HepG2 (cell line): Measurements from ENCODE around the gene PEX14. TPM values are rescaled to one million over a fixed set of nuclear protein-coding genes. Genes with fewer than 3 reads are reported as not detected.

ENCODE experiments used
- ATAC-seq: fragments of 200-7000 bp; cut with Tn5 transposase; 3 replicates; pipeline ENCODE4 v1.9.1; 2020; ENCODE audit warnings: mild to moderate bottlenecking, moderate library complexity
- BruUV-seq: library from RNA; stranded (reverse); fragments of 400-500 nt; replicated peaks from 2 replicates; lab custom pipeline; 2021; lab: Mats Ljungman, UMichigan
- CTCF ChIA-PET: fragments of 300-600 bp; formaldehyde crosslinking; extraction: SDS; loops from one replicate; lab custom pipeline; 2021; ENCODE audit warnings: low total read pairs, inconsistent platforms, low intra/inter-chr PET ratio; lab: Yijun Ruan, JAX
- POLR2A ChIA-PET: fragments of 350-600 bp; sonication (Branson Sonifier 250); formaldehyde crosslinking; loops from one replicate; lab custom pipeline; 2020; ENCODE audit warnings: antibody characterized with exemption, inconsistent platforms; lab: Yijun Ruan, JAX
- DNase-seq: peaks from one replicate; pipeline ENCODE4 v3.0.0-alpha.2; 2015; ENCODE audit warnings: low spot score
- FAIRE-seq: peaks from 3 replicates; lab custom pipeline; 2011; peaks lifted over from hg19 to GRCh38; lab: Jason Lieb, UNC
- H2AFZ ChIP-seq: one replicate; pipeline ENCODE4 v1.6.1; 2011; ENCODE audit warnings: low read length, inconsistent platforms
- H3K27ac ChIP-seq: fragments of 300-600 bp; 3 replicates; pipeline ENCODE4 v1.8.0; 2011; ENCODE audit warnings: mixed run types, mild to moderate bottlenecking, mixed read lengths, low read length, inconsistent platforms; ENCODE audit not compliant: insufficient read depth; ENCODE audit errors: extremely low read length
- H3K27me3 ChIP-seq, 2 experiments: fragments of 200-600 bp in 1 of 2; 2 replicates in 1 of 2; 3 replicates in 1 of 2; pipeline versions ENCODE4 v1.6.0 to v1.8.0; 2011; ENCODE audit warnings: low read length in 2 of 2, mild to moderate bottlenecking in 2 of 2, moderate library complexity in 2 of 2, inconsistent platforms in 1 of 2; ENCODE audit not compliant: insufficient read depth in 2 of 2, control insufficient read depth in 1 of 2
- H3K36me3 ChIP-seq, 2 experiments: fragments of 200-600 bp in 1 of 2; replicated peaks in 1 of 2; 2 replicates in 1 of 2; 3 replicates in 1 of 2; pipeline versions ENCODE4 v1.5.1 to v1.8.0; 2011; ENCODE audit warnings: low read length in 2 of 2, inconsistent platforms in 1 of 2; ENCODE audit not compliant: insufficient read depth in 2 of 2, control insufficient read depth in 1 of 2
- H3K4me1 ChIP-seq: 2 replicates; pipeline ENCODE4 v1.5.1; 2012; ENCODE audit warnings: low read length, inconsistent platforms; ENCODE audit not compliant: insufficient read depth
- H3K4me2 ChIP-seq: 2 replicates; pipeline ENCODE4 v1.6.0; 2011; ENCODE audit warnings: low read depth, low read length, inconsistent platforms
- H3K4me3 ChIP-seq, 3 experiments: fragments of 200-600 bp in 1 of 3; sonication (generic), shearing (Covaris generic) in 1 of 3; replicated peaks in 1 of 3; 2 replicates each; pipeline ENCODE4 v1.5.1; 2011 to 2016; ENCODE audit warnings: low read length in 3 of 3, inconsistent platforms in 2 of 3, low read depth in 2 of 3, mild to moderate bottlenecking in 2 of 3, control low read depth in 1 of 3, mixed read lengths in 1 of 3; ENCODE audit not compliant: insufficient read depth in 1 of 3
- H3K79me2 ChIP-seq: one replicate; pipeline ENCODE4 v1.6.1; 2011; ENCODE audit warnings: low read length, inconsistent platforms; ENCODE audit not compliant: insufficient read depth
- H3K9ac ChIP-seq: 2 replicates; pipeline ENCODE4 v1.6.0; 2011; ENCODE audit warnings: mild to moderate bottlenecking, low read depth, low read length, inconsistent platforms; ENCODE audit not compliant: insufficient read depth
- H3K9me3 ChIP-seq: 2 replicates; pipeline ENCODE4 v1.5.1; 2012; ENCODE audit warnings: mild to moderate bottlenecking, low read length
- H4K20me1 ChIP-seq: 2 replicates; pipeline ENCODE4 v1.6.0; 2011; ENCODE audit warnings: inconsistent platforms, mild to moderate bottlenecking, low read length, moderate library complexity; ENCODE audit not compliant: insufficient read depth
- FOXA1 ChIP-seq, 2 experiments: fragments of 450-650 bp in 1 of 2; sonication (generic) in 1 of 2; formaldehyde crosslinking in 1 of 2; IDR thresholded peaks; 2 replicates each; pipeline versions ENCODE4 v1.4.0 to v1.6.1; 2016 to 2020; ENCODE audit warnings: missing genetic modification reagents in 1 of 2
- ISX ChIP-seq: sonication (generic); formaldehyde crosslinking; conservative IDR thresholded peaks from 2 replicates; pipeline ENCODE4 v1.5.0; 2020; ENCODE audit warnings: missing genetic modification reagents
- RAD51 ChIP-seq: fragments of 450-650 bp; IDR thresholded peaks from 2 replicates; pipeline ENCODE4 v1.6.1; 2016; ENCODE audit warnings: borderline replicate concordance
- YEATS2 ChIP-seq: sonication (generic); formaldehyde crosslinking; IDR thresholded peaks from 2 replicates; pipeline ENCODE4 v1.4.0; 2020; ENCODE audit warnings: missing genetic modification reagents, borderline replicate concordance
- ZNF136 ChIP-seq: sonication (generic); formaldehyde crosslinking; IDR thresholded peaks from 2 replicates; pipeline ENCODE4 v1.8.1; 2022; ENCODE audit warnings: low read depth, mild to moderate bottlenecking, moderate library complexity, missing genetic modification reagents
- ZNF577 ChIP-seq: sonication (generic); formaldehyde crosslinking; IDR thresholded peaks from 2 replicates; pipeline ENCODE4 v1.4.0; 2020; ENCODE audit warnings: mild to moderate bottlenecking, low read depth, missing genetic modification reagents, borderline replicate concordance
- ZNF713 ChIP-seq: sonication (generic); formaldehyde crosslinking; IDR thresholded peaks from 2 replicates; pipeline ENCODE4 v1.4.0; 2020; ENCODE audit warnings: mild to moderate bottlenecking, missing genetic modification reagents
- WGBS: methylation state at CpG from one replicate; pipeline ENCODE4 v1.1.6; 2017; ENCODE audit warnings: low lambda C conversion rate; 5-methylcytosine and 5-hydroxymethylcytosine counted together
- in situ Hi-C: cut with HindIII; loops from 2 replicates; pipeline ENCODE4 v1.10.0; 2017; ENCODE audit warnings: low pct_unique_long_range_greater_than_20kb; ENCODE audit not compliant: extremely low pct_ligation_motif_present
- intact Hi-C: fragments of 100-400 bp; cut with micrococcal nuclease; formaldehyde crosslinking; loops from one replicate; pipeline ENCODE4 v1.10.0; 2022; ENCODE audit not compliant: unreplicated experiment
- polyA plus RNA-seq, 8 experiments: library from polyadenylated mRNA; depleted of rRNA in 3 of 8; stranded (reverse) in 7 of 8; unstranded in 1 of 8; fragments of >200 nt; fragmentation: Illumina TruSeq in 4 of 8; extraction: Trizol in 4 of 8; gene quantifications; 2 replicates each; pipeline versions ENCODE4 v1.2.1 to v1.2.3, GENCODE V29; 2011 to 2016; ENCODE audit warnings: low read depth in 4 of 8, missing spikeins in 1 of 8, mixed read lengths in 1 of 8; ENCODE audit not compliant: insufficient read depth in 1 of 8
- total RNA-seq, 5 experiments: library from RNA; depleted of rRNA; stranded (reverse); fragments of >200 nt; fragmentation: Illumina TruSeq; extraction: Trizol; gene quantifications; 2 replicates each; pipeline ENCODE4 v1.2.3, GENCODE V29; 2016; ENCODE audit warnings: low read depth in 1 of 5
- TF ChIP-seq, protein P1 (sequence below): sonication (generic); formaldehyde crosslinking; conservative IDR thresholded peaks from 2 replicates; pipeline ENCODE4 v1.4.0; 2020; ENCODE audit warnings: missing genetic modification reagents

The PEX14 gene
- total and polyA plus RNA-seq, 2 of the 13 experiments (the other 11 are each of a cell fraction or from before 2014, with no cell fraction given) = 6.5 to 9.9 TPM

DNA sequence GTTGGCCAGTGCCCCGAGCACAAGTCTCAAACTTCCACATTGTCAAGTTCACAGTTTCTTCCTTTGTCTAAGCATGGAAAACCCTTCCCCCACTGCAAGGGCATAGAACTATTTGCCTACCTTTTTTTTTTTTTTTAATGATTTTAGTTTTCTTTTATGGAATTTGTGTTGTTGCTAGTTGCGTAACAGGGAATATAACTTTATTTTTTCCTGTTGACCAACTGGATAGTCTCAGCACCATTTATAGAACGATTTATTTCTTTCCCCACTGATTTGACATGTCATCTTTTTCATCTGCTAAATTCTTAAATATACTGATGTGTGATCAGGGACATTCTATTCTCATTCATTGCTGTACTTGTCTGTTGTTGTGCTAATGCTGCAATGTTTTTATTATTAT is 83.0 kb downstream of the PEX14 start:
- FAIRE-seq = no peak

DNA sequence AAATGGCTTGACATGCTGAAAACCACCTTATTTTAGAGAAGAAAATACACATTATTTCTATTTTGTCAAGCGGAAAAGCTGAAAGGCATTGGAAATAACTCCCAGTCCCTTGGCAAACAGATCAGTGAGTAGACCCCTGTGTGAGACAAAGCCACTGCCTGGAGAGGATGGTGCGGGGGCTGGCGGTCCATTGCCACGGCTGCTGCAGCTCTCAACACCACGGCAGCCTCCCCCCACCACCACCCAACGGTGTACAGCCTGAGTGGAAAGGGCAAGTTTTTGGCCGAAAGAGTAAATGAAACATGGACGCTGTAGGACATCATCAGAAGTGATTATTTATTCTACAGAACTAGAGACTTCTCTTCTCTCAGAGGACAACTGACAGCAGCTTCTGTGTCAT is 84.6 kb downstream of the PEX14 start:
- POLR2A ChIA-PET = no interaction called here
- FAIRE-seq (no peak), ATAC-seq (no peak), DNase-seq (no peak)
- H3K36me3 ChIP-seq = no peaks in the 10 kb centered on the region
- H3K4me2 ChIP-seq = no peak overlapping the region
- peaks cover 24% of the 10 kb centered on the region for H3K4me1 ChIP-seq
- intact Hi-C loops (no loop called here), in situ Hi-C loops (no loop called here)
- H3K27ac ChIP-seq = no peak overlapping the region
- TF ChIP-seq ISX (CRISPR knock-in tag) = no peak
- TF ChIP-seq RAD51 = no peak
- TF ChIP-seq, protein P1, sequence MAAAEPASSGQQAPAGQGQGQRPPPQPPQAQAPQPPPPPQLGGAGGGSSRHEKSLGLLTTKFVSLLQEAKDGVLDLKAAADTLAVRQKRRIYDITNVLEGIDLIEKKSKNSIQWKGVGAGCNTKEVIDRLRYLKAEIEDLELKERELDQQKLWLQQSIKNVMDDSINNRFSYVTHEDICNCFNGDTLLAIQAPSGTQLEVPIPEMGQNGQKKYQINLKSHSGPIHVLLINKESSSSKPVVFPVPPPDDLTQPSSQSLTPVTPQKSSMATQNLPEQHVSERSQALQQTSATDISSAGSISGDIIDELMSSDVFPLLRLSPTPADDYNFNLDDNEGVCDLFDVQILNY (CRISPR knock-in tag) = no peak
- TF ChIP-seq ZNF136 (CRISPR knock-in tag) = no peak
- TF ChIP-seq YEATS2 = no peak
- no peak overlapping the region for H2AFZ ChIP-seq
- H3K4me3 ChIP-seq = no peak overlapping the region
- peaks cover 7% of the 10 kb centered on the region for H3K9me3 ChIP-seq
- H3K79me2 ChIP-seq = no peaks in the 10 kb centered on the region
- no TSS peak for BruUV-seq
- H4K20me1 ChIP-seq = no peaks in the 10 kb centered on the region
- no peak overlapping the region for H3K9ac ChIP-seq
- 96% methylated on average over 8 of the region's 8 CpGs for WGBS
- CTCF ChIA-PET = no interaction called here
- H3K27me3 ChIP-seq = no peaks in the 10 kb centered on the region

More for the DNA sequence above, 83.0 kb downstream of the PEX14 start:
- Histone ChIP-seq H3K4me2 (no peak overlapping the region), H3K4me3 (no peak overlapping the region), H3K9ac (no peak overlapping the region), H3K79me2 (no peaks in the 10 kb centered on the region), H3K9me3 (no peaks in the 10 kb centered on the region), H3K36me3 (no peaks in the 10 kb centered on the region), H3K27me3 (no peaks in the 10 kb centered on the region), H3K27ac (no peak overlapping the region), H3K4me1 (peaks cover 28% of the 10 kb centered on the region), H2AFZ (no peak overlapping the region), H4K20me1 (no peaks in the 10 kb centered on the region)
- DNase-seq = no peak
- intact Hi-C loops (no loop called here), in situ Hi-C loops (no loop called here)
- WGBS = 92% methylated on average over 3 of the region's 3 CpGs
- no TSS peak for BruUV-seq
- ATAC-seq = no peak
- TF ChIP-seq ZNF577 (CRISPR knock-in tag) (no peak), FOXA1 (IDR thresholded peaks at IDR 0.05) (no peak), FOXA1 (CRISPR knock-in tag; IDR thresholded peaks at IDR 0.05) (no peak), ZNF713 (CRISPR knock-in tag) (no peak)
- ChIA-PET CTCF (no interaction called here), POLR2A (interaction anchor here (0.6 kb wide), 1 partner anchor 239 kb away, joined by 3 read pairs; the partner anchor contains the start of gene CASZ1)
